ENCODE results near the gene ENDOV. TPM values are rescaled to one million over a fixed set of nuclear protein-coding genes. Genes with fewer than 3 reads are reported as not detected.

The ENDOV gene
- total RNA-seq, 1 donor from 2014 or later: 11.8 TPM

- intact Hi-C loops (cut with DNase I): no loop called here
- no peaks in the 10 kb centered on the region for H3K27me3 ChIP-seq
- TF ChIP-seq POLR2AphosphoS5 (IDR thresholded peaks at IDR 0.05; ENCODE audit: insufficient read depth in 1 of 2, low read depth in 1 of 2): no peak
- TF ChIP-seq POLR2A (IDR thresholded peaks at IDR 0.05): no peak
- no peak for TF ChIP-seq CTCF (IDR thresholded peaks at IDR 0.05)
- H3K27ac ChIP-seq: no peak overlapping the region
- DNase-seq (ENCODE audit: extremely low spot score in 2 of 2): no peak
- H3K36me3 ChIP-seq: no peaks in the 10 kb centered on the region
- H3K4me1 ChIP-seq: no peaks in the 10 kb centered on the region
- no peak overlapping the region for H3K4me3 ChIP-seq
- no peaks in the 10 kb centered on the region for H3K9me3 ChIP-seq
Measured at GRCh38 chr17:80465327-80465974, 50.5 kb downstream of the ENDOV start.

GRCh38 chr17:80466188-80466705 is 51.3 kb downstream of the ENDOV start:
- H3K4me3 ChIP-seq: no peak overlapping the region
- no peaks in the 10 kb centered on the region for H3K4me1 ChIP-seq
- TF ChIP-seq POLR2A (IDR thresholded peaks at IDR 0.05) (no peak), CTCF (IDR thresholded peaks at IDR 0.05) (no peak), POLR2AphosphoS5 (IDR thresholded peaks at IDR 0.05; ENCODE audit: insufficient read depth in 1 of 2, low read depth in 1 of 2) (no peak)
- H3K27me3 ChIP-seq: no peaks in the 10 kb centered on the region
- intact Hi-C loops (cut with DNase I): no loop called here
- DNase-seq (ENCODE audit: extremely low spot score in 2 of 2): no peak
- H3K9me3 ChIP-seq: no peaks in the 10 kb centered on the region
- H3K27ac ChIP-seq: no peak overlapping the region
- no peaks in the 10 kb centered on the region for H3K36me3 ChIP-seq

GRCh38 chr17:80468242-80468641 is 53.3 kb downstream of the ENDOV start:
- Histone ChIP-seq H3K4me1 (no peaks in the 10 kb centered on the region), H3K36me3 (no peaks in the 10 kb centered on the region), H3K4me3 (no peak overlapping the region), H3K27me3 (no peaks in the 10 kb centered on the region), H3K27ac (no peak overlapping the region), H3K9me3 (no peaks in the 10 kb centered on the region)
- intact Hi-C loops (cut with DNase I): no loop called here
- DNase-seq (ENCODE audit: extremely low spot score in 2 of 2): no peak
- no peak for TF ChIP-seq POLR2A (IDR thresholded peaks at IDR 0.05)
- no peak for TF ChIP-seq CTCF (IDR thresholded peaks at IDR 0.05)
- no peak for TF ChIP-seq POLR2AphosphoS5 (IDR thresholded peaks at IDR 0.05; ENCODE audit: insufficient read depth in 1 of 2, low read depth in 1 of 2)

GRCh38 chr17:80468781-80469493 is 54.0 kb downstream of the ENDOV start:
- Histone ChIP-seq H3K27me3 (no peaks in the 10 kb centered on the region), H3K4me3 (no peak overlapping the region), H3K4me1 (no peaks in the 10 kb centered on the region), H3K36me3 (no peaks in the 10 kb centered on the region), H3K9me3 (no peaks in the 10 kb centered on the region), H3K27ac (no peak overlapping the region)
- DNase-seq (ENCODE audit: extremely low spot score in 2 of 2): no peak
- intact Hi-C loops (cut with DNase I): no loop called here
- TF ChIP-seq POLR2AphosphoS5 (IDR thresholded peaks at IDR 0.05; ENCODE audit: insufficient read depth in 1 of 2, low read depth in 1 of 2): no peak
- TF ChIP-seq POLR2A (IDR thresholded peaks at IDR 0.05): no peak
- TF ChIP-seq CTCF (IDR thresholded peaks at IDR 0.05): no peak

GRCh38 chr17:80469667-80470066 is 54.7 kb downstream of the ENDOV start:
- no peak for TF ChIP-seq CTCF (IDR thresholded peaks at IDR 0.05)
- no peak for TF ChIP-seq POLR2AphosphoS5 (IDR thresholded peaks at IDR 0.05; ENCODE audit: insufficient read depth in 1 of 2, low read depth in 1 of 2)
- TF ChIP-seq POLR2A (IDR thresholded peaks at IDR 0.05): no peak
- no peak overlapping the region for H3K4me3 ChIP-seq
- no peak for DNase-seq (ENCODE audit: extremely low spot score in 2 of 2)
- H3K27ac ChIP-seq: no peak overlapping the region
- intact Hi-C loops (cut with DNase I): no loop called here
- H3K4me1 ChIP-seq: peaks cover 4% of the 10 kb centered on the region
- H3K9me3 ChIP-seq: no peaks in the 10 kb centered on the region
- no peaks in the 10 kb centered on the region for H3K27me3 ChIP-seq
- H3K36me3 ChIP-seq: no peaks in the 10 kb centered on the region
